SH-SY5Y (cell line): ENCODE results near the gene CYBA.

ENCODE experiments used
- GATA2 ChIP-seq: IDR thresholded peaks from 2 replicates; pipeline ENCODE4 v1.6.1; 2011; ENCODE audit warnings: mild to moderate bottlenecking, low read depth, low read length
- GATA3 ChIP-seq: IDR thresholded peaks from 2 replicates; pipeline ENCODE4 v1.6.1; 2011; ENCODE audit warnings: low read depth, mild to moderate bottlenecking, low read length, moderate library complexity

- TF ChIP-seq GATA2 (no peak), GATA3 (no peak)
Observed at GRCh38 chr16:88593910-88594309, 56.9 kb downstream of the CYBA start.
